PC-9 (cell line): ENCODE data around the gene ADIPOR2.

ENCODE experiments used
- CTCF ChIP-seq: fragments of 200-600 bp; sonication (generic); conservative IDR thresholded peaks from 2 replicates; pipeline ENCODE4 v1.6.1; 2017; ENCODE audit warnings: mixed run types, antibody characterized with exemption, mild to moderate bottlenecking, moderate library complexity
- EZH2 ChIP-seq: fragments of 200-600 bp; sonication (generic); IDR thresholded peaks from 2 replicates; pipeline ENCODE4 v1.8.0; 2017; ENCODE audit warnings: antibody characterized with exemption, low read depth

GRCh38 chr12:1696800-1697199 lies 5.9 kb downstream of the ADIPOR2 start:
- TF ChIP-seq CTCF (no peak), EZH2 (no peak)
